Trophoblast cell (in vitro differentiated cells and primary cell): ENCODE data around the gene LMBRD1.
"Not testable (repeated sequence)": the region's sequence is repeated elsewhere in the genome, so short reads cannot be mapped to it uniquely, and the experiment has no call there.

ENCODE experiments used
- DNase-seq, 2 donors: peaks; one replicate each; pipeline ENCODE4 v3.0.0-alpha.2; 2016
- H2AFZ ChIP-seq: 2 replicates; pipeline ENCODE4 v1.6.1; 2013; ENCODE audit warnings: low read length, moderate library complexity, mild to moderate bottlenecking; ENCODE audit not compliant: insufficient read depth, poor library complexity
- H2AK5ac ChIP-seq: 2 replicates; pipeline ENCODE4 v1.6.1; 2013; ENCODE audit warnings: mild to moderate bottlenecking, low read length
- H2BK120ac ChIP-seq: 2 replicates; pipeline ENCODE4 v1.6.1; 2013; ENCODE audit warnings: low read length, mild to moderate bottlenecking, moderate library complexity; ENCODE audit not compliant: insufficient read depth, poor library complexity
- H2BK12ac ChIP-seq: 2 replicates; pipeline ENCODE4 v1.6.1; 2013; ENCODE audit warnings: mild to moderate bottlenecking, low read length, moderate library complexity
- H2BK5ac ChIP-seq: 2 replicates; pipeline ENCODE4 v1.6.1; 2013; ENCODE audit warnings: low read length, low read depth, moderate library complexity, mild to moderate bottlenecking; ENCODE audit not compliant: poor library complexity
- H3K14ac ChIP-seq: 2 replicates; pipeline ENCODE4 v1.6.1; 2013; ENCODE audit warnings: mild to moderate bottlenecking, low read length
- H3K18ac ChIP-seq: 2 replicates; pipeline ENCODE4 v1.6.1; 2013; ENCODE audit warnings: mild to moderate bottlenecking, low read length
- H3K23ac ChIP-seq: 2 replicates; pipeline ENCODE4 v1.6.1; 2013; ENCODE audit warnings: low read length
- H3K27ac ChIP-seq: 2 replicates; pipeline ENCODE4 v1.5.1; 2013; ENCODE audit warnings: low read depth, mild to moderate bottlenecking, inconsistent platforms, low read length, moderate library complexity
- H3K27me3 ChIP-seq: 2 replicates; pipeline ENCODE4 v1.6.1; 2013; ENCODE audit warnings: inconsistent platforms, mild to moderate bottlenecking, low read length, moderate library complexity; ENCODE audit not compliant: insufficient read depth
- H3K36me3 ChIP-seq, 2 experiments: 1 replicate in 1 of 2; 2 replicates in 1 of 2; pipeline ENCODE4 v1.6.1; 2013; ENCODE audit warnings: low read length in 2 of 2, mild to moderate bottlenecking in 2 of 2, moderate library complexity in 1 of 2; ENCODE audit not compliant: insufficient read depth in 2 of 2, control insufficient read depth in 1 of 2
- H3K4ac ChIP-seq: 2 replicates; pipeline ENCODE4 v1.6.1; 2013; ENCODE audit warnings: low read depth, mild to moderate bottlenecking, low read length, moderate library complexity
- H3K4me1 ChIP-seq, 2 experiments: 1 replicate in 1 of 2; 2 replicates in 1 of 2; pipeline ENCODE4 v1.6.1; 2013; ENCODE audit warnings: low read length in 2 of 2, mild to moderate bottlenecking in 2 of 2, moderate library complexity in 1 of 2; ENCODE audit not compliant: insufficient read depth in 2 of 2, control insufficient read depth in 1 of 2
- H3K4me2 ChIP-seq: 2 replicates; pipeline ENCODE4 v1.6.1; 2013; ENCODE audit warnings: inconsistent platforms, mild to moderate bottlenecking, low read length, moderate library complexity
- H3K4me3 ChIP-seq: 2 replicates; pipeline ENCODE4 v1.5.1; 2013; ENCODE audit warnings: mild to moderate bottlenecking, low read depth, low read length, inconsistent platforms
- H3K79me1 ChIP-seq: one replicate; pipeline ENCODE4 v1.6.1; 2013; ENCODE audit warnings: low read length
- H3K79me2 ChIP-seq: 2 replicates; pipeline ENCODE4 v1.6.1; 2013; ENCODE audit warnings: low read length, mild to moderate bottlenecking; ENCODE audit not compliant: control insufficient read depth, insufficient read depth, poor library complexity
- H3K9ac ChIP-seq: 2 replicates; pipeline ENCODE4 v1.6.1; 2013; ENCODE audit warnings: mild to moderate bottlenecking, low read length
- H3K9me3 ChIP-seq: 2 replicates; pipeline ENCODE4 v1.6.1; 2013; ENCODE audit warnings: low read depth, mild to moderate bottlenecking, control low read depth, inconsistent platforms, low read length; ENCODE audit not compliant: insufficient read depth
- H4K12ac ChIP-seq: 2 replicates; pipeline ENCODE4 v1.6.1; 2013; ENCODE audit warnings: low read depth, mild to moderate bottlenecking, low read length, moderate library complexity
- H4K8ac ChIP-seq: 2 replicates; pipeline ENCODE4 v1.6.1; 2013; ENCODE audit warnings: low read depth, mild to moderate bottlenecking, low read length, moderate library complexity
- H4K91ac ChIP-seq: one replicate; pipeline ENCODE4 v1.6.1; 2013; ENCODE audit warnings: low read depth, mild to moderate bottlenecking, low read length, moderate library complexity
- WGBS: extraction: QIAGEN DNeasy Blood & Tissue Kit; methylation state at CpG from one replicate; pipeline ENCODE4 v1.1.7; 2013; ENCODE audit warnings: missing lambda C conversion rate; ENCODE audit not compliant: insufficient read length, insufficient coverage; ENCODE audit errors: extremely low coverage; 5-methylcytosine and 5-hydroxymethylcytosine counted together

The LMBRD1 gene

DNA sequence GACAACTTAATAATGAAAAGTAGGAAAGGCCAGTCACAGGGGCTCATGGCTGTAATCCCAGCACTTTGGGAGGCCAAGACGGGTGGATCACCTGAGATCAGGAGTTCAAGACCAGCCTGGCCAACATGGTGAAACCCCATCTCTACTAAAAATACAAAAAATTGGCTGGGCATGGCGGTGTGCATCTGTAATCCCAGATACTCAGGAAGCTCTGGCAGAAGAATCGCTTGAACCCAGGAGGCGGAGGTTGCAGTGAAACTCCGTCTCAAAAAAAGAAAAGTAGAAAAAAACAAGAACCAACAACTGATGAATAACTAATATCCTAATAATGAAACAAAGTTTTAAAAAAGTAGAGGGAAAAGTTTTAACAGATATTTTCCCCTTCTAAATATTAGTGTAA is 9.4 kb downstream of the LMBRD1 start:
- DNase-seq, H3K4me1 ChIP-seq: not testable (repeated sequence)
- no CpG with 5 or more reads among the region's 5 CpGs for WGBS

GRCh38 chr6:69785697-69786096 is 11.1 kb downstream of the LMBRD1 start:
- H3K14ac ChIP-seq, result no peak overlapping the region
- H2AK5ac ChIP-seq, result no peak overlapping the region
- H3K36me3 ChIP-seq, result peaks cover 2 to 4% of the 10 kb centered on the region in 2 experiments
- H3K79me1 ChIP-seq, result no peaks in the 10 kb centered on the region
- H3K4ac ChIP-seq, result no peak overlapping the region
- H2AFZ ChIP-seq, result no peak overlapping the region
- H4K91ac ChIP-seq, result no peak overlapping the region
- no peaks in the 10 kb centered on the region for H3K9me3 ChIP-seq
- no peak overlapping the region for H4K12ac ChIP-seq
- no peak overlapping the region for H3K9ac ChIP-seq
- no peak overlapping the region for H2BK12ac ChIP-seq
- H4K8ac ChIP-seq, result no peak overlapping the region
- no peak overlapping the region for H2BK5ac ChIP-seq
- H3K79me2 ChIP-seq, result peaks cover 3% of the 10 kb centered on the region
- H3K4me2 ChIP-seq, result no peak overlapping the region
- H3K27me3 ChIP-seq, result no peaks in the 10 kb centered on the region
- H3K4me1 ChIP-seq, result peaks cover 0 to 3% of the 10 kb centered on the region in 2 experiments
- no peak for DNase-seq
- no peak overlapping the region for H3K18ac ChIP-seq
- H2BK120ac ChIP-seq, result no peak overlapping the region
- H3K27ac ChIP-seq, result no peak overlapping the region
- H3K23ac ChIP-seq, result no peak overlapping the region
- H3K4me3 ChIP-seq, result no peak overlapping the region

More for the DNA sequence above, 9.4 kb downstream of the LMBRD1 start:
- H3K27me3 ChIP-seq, H3K79me1 ChIP-seq, H3K9ac ChIP-seq, H3K9me3 ChIP-seq, H2AFZ ChIP-seq, H3K27ac ChIP-seq, H4K8ac ChIP-seq, H3K79me2 ChIP-seq, H4K91ac ChIP-seq, H2AK5ac ChIP-seq, H2BK120ac ChIP-seq, H3K14ac ChIP-seq, H4K12ac ChIP-seq, H3K18ac ChIP-seq, H2BK12ac ChIP-seq, H3K23ac ChIP-seq, H2BK5ac ChIP-seq, H3K4me2 ChIP-seq, H3K4ac ChIP-seq, H3K36me3 ChIP-seq, H3K4me3 ChIP-seq: not testable (repeated sequence)

GRCh38 chr6:69784595-69785377 is 12.0 kb downstream of the LMBRD1 start:
- H4K12ac ChIP-seq, result no peak overlapping the region
- no peak overlapping the region for H4K91ac ChIP-seq
- H3K36me3 ChIP-seq, result peaks cover 4 to 6% of the 10 kb centered on the region in 2 experiments
- no peak overlapping the region for H3K4me2 ChIP-seq
- peaks cover 0 to 3% of the 10 kb centered on the region in 2 experiments for H3K4me1 ChIP-seq
- no peaks in the 10 kb centered on the region for H3K27me3 ChIP-seq
- no CpG with 5 or more reads among the region's 3 CpGs for WGBS
- H3K23ac ChIP-seq, result no peak overlapping the region
- no peak overlapping the region for H2AFZ ChIP-seq
- H3K4ac ChIP-seq, result no peak overlapping the region
- H3K9me3 ChIP-seq, result no peaks in the 10 kb centered on the region
- H3K79me2 ChIP-seq, result peaks cover 3% of the 10 kb centered on the region
- no peak overlapping the region for H3K14ac ChIP-seq
- no peak overlapping the region for H2BK120ac ChIP-seq
- no peak overlapping the region for H3K27ac ChIP-seq
- no peak overlapping the region for H2BK5ac ChIP-seq
- no peak overlapping the region for H2BK12ac ChIP-seq
- no peak overlapping the region for H3K9ac ChIP-seq
- H4K8ac ChIP-seq, result no peak overlapping the region
- no peak overlapping the region for H3K4me3 ChIP-seq
- no peaks in the 10 kb centered on the region for H3K79me1 ChIP-seq
- no peak overlapping the region for H2AK5ac ChIP-seq
- no peak overlapping the region for H3K18ac ChIP-seq
- no peak for DNase-seq

GRCh38 chr6:69783108-69783507 is 13.7 kb downstream of the LMBRD1 start:
- H3K4me1 ChIP-seq, result no peaks in the 10 kb centered on the region
- H3K79me1 ChIP-seq, result no peaks in the 10 kb centered on the region
- no peak overlapping the region for H2BK12ac ChIP-seq
- no peak overlapping the region for H3K4me2 ChIP-seq
- no peak overlapping the region for H2AK5ac ChIP-seq
- H3K4me3 ChIP-seq, result no peak overlapping the region
- H3K4ac ChIP-seq, result no peak overlapping the region
- H3K27ac ChIP-seq, result no peak overlapping the region
- H3K36me3 ChIP-seq, result peaks cover 2 to 6% of the 10 kb centered on the region in 2 experiments
- H3K14ac ChIP-seq, result no peak overlapping the region
- H3K79me2 ChIP-seq, result no peaks in the 10 kb centered on the region
- WGBS, result no CpG with 5 or more reads among the region's 1 CpG
- no peaks in the 10 kb centered on the region for H3K9me3 ChIP-seq
- no peak overlapping the region for H3K23ac ChIP-seq
- no peak overlapping the region for H4K8ac ChIP-seq
- no peak overlapping the region for H4K12ac ChIP-seq
- H3K27me3 ChIP-seq, result no peaks in the 10 kb centered on the region
- H3K9ac ChIP-seq, result no peak overlapping the region
- H4K91ac ChIP-seq, result no peak overlapping the region
- H2BK120ac ChIP-seq, result no peak overlapping the region
- H2AFZ ChIP-seq, result no peak overlapping the region
- no peak overlapping the region for H3K18ac ChIP-seq
- no peak for DNase-seq
- H2BK5ac ChIP-seq, result no peak overlapping the region
